Suprapubic skin (tissue), 4 donors: ENCODE data around the gene OR9A4. TPM values are rescaled to one million over a fixed set of nuclear protein-coding genes. Genes with fewer than 3 reads are reported as not detected.
"Not testable (repeated sequence)": the region's sequence is repeated elsewhere in the genome, so short reads cannot be mapped to it uniquely, and the experiment has no call there.

ENCODE experiments used
- DNase-seq, 2 donors: peaks; one replicate each; pipeline ENCODE4 v3.0.0-alpha.2; 2019; ENCODE audit warnings: low spot score in 2 of 2
- H3K27ac ChIP-seq: fragments of 200-600 bp; sonication (generic); one replicate; pipeline ENCODE4 v1.5.1; 2019
- H3K27me3 ChIP-seq: fragments of 200-600 bp; sonication (generic); one replicate; pipeline ENCODE4 v1.5.1; 2019
- H3K36me3 ChIP-seq: fragments of 200-600 bp; sonication (generic); one replicate; pipeline ENCODE4 v1.5.1; 2019
- H3K4me1 ChIP-seq: fragments of 200-600 bp; sonication (generic); one replicate; pipeline ENCODE4 v1.5.1; 2019
- H3K4me3 ChIP-seq: fragments of 200-600 bp; sonication (generic); one replicate; pipeline ENCODE4 v1.5.1; 2019; ENCODE audit warnings: mild to moderate bottlenecking
- H3K9me3 ChIP-seq: fragments of 200-600 bp; sonication (generic); one replicate; pipeline ENCODE4 v1.5.1; 2019
- CTCF ChIP-seq, 2 donors: fragments of 200-600 bp in 1 of 2; fragments of 450-650 bp in 1 of 2; sonication (generic) in 1 of 2; IDR thresholded peaks; one replicate each; pipeline ENCODE4 v1.5.1; 2016 to 2019; ENCODE audit warnings: antibody characterized with exemption in 2 of 2, mild to moderate bottlenecking in 1 of 2, moderate library complexity in 1 of 2
- EP300 ChIP-seq: sonication (generic); formaldehyde crosslinking; IDR thresholded peaks from one replicate; pipeline ENCODE4 v1.6.1; 2017; ENCODE audit warnings: antibody characterized with exemption
- POLR2A ChIP-seq, 2 donors: fragments of 450-650 bp; IDR thresholded peaks; one replicate each; pipeline ENCODE4 v1.6.1; 2017; ENCODE audit warnings: antibody characterized with exemption in 2 of 2, mild to moderate bottlenecking in 2 of 2, moderate library complexity in 2 of 2
- POLR2AphosphoS5 ChIP-seq, 3 donors: sonication (generic); formaldehyde crosslinking; IDR thresholded peaks; one replicate each; pipeline ENCODE4 v1.6.1; 2017; ENCODE audit warnings: antibody characterized with exemption in 3 of 3
- WGBS: methylation state at CpG from one replicate; pipeline ENCODE4 v1.1.5; 2018; 5-methylcytosine and 5-hydroxymethylcytosine counted together
- total RNA-seq, 4 donors: library from RNA; depleted of rRNA; stranded (reverse); fragments of >200 nt; gene quantifications; one replicate each; pipeline ENCODE4 v1.1.0, GENCODE V29; 2016

The OR9A4 gene
- total RNA-seq, 4 donors from 2014 or later = not detected

GRCh38 chr7:141891336-141891735, 24.9 kb upstream of the OR9A4 start:
- no peaks in the 10 kb centered on the region for H3K9me3 ChIP-seq
- no peaks in the 10 kb centered on the region for H3K36me3 ChIP-seq
- H3K4me1 ChIP-seq = no peaks in the 10 kb centered on the region
- H3K27ac ChIP-seq = no peak overlapping the region
- TF ChIP-seq POLR2AphosphoS5 (IDR thresholded peaks at IDR 0.05) = no peak
- TF ChIP-seq POLR2A (IDR thresholded peaks at IDR 0.05) = no peak
- TF ChIP-seq CTCF (IDR thresholded peaks at IDR 0.05) = no peak
- no peak for TF ChIP-seq EP300
- DNase-seq = no peak
- no peak overlapping the region for H3K4me3 ChIP-seq
- H3K27me3 ChIP-seq = no peaks in the 10 kb centered on the region
- 73% methylated on average over 3 of the region's 3 CpGs for WGBS

DNA sequence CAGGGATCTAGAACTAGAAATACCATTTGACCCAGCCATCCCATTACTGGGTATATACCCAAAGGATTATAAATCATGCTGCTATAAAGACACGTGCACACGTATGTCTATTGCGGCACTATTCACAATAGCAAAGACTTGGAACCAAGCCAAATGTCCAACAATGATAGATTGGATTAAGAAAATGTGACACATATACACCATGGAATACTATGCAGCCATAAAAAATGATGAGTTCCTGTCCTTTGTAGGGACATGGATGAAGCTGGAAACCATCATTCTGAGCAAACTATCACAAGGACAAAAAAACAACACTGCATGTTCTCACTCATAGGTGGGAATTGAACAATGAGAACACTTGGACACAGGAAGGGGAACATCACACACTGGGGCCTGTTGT, 16.8 kb upstream of the OR9A4 start:
- not testable (repeated sequence) for H3K27me3 ChIP-seq, H3K27ac ChIP-seq, H3K4me1 ChIP-seq, H3K36me3 ChIP-seq, DNase-seq, H3K9me3 ChIP-seq, H3K4me3 ChIP-seq
- WGBS = 97% methylated on average over 3 of the region's 3 CpGs

GRCh38 chr7:141906285-141906684, 9.9 kb upstream of the OR9A4 start:
- H3K9me3 ChIP-seq = no peaks in the 10 kb centered on the region
- no peak overlapping the region for H3K4me3 ChIP-seq
- no peak for DNase-seq
- H3K36me3 ChIP-seq = no peaks in the 10 kb centered on the region
- no peaks in the 10 kb centered on the region for H3K27me3 ChIP-seq
- TF ChIP-seq POLR2A (IDR thresholded peaks at IDR 0.05) (no peak), EP300 (no peak), CTCF (IDR thresholded peaks at IDR 0.05) (no peak), POLR2AphosphoS5 (IDR thresholded peaks at IDR 0.05) (no peak)
- WGBS = 76% methylated on average over 4 of the region's 4 CpGs
- no peaks in the 10 kb centered on the region for H3K4me1 ChIP-seq
- no peak overlapping the region for H3K27ac ChIP-seq

DNA sequence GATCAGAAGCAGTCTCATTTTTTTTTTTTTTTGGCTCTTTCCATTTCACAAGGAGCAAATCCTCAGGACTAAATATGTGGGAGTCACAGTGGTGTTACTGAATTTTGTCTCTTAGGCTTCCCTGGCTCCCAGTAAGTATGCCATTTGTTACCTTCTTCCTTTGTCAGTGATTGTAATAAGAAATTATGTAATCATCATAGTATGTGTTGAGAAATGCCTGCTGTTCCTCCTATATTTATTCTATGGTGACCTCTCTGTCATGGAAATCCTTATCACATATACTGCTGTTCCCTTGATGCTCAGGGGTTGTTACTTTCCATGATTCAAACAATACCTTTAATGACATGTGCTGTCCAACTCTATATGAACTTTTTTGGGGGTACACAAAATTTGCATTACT, 4.8 kb upstream of the OR9A4 start:
- Histone ChIP-seq H3K4me3 (no peak overlapping the region), H3K9me3 (no peaks in the 10 kb centered on the region), H3K27ac (no peak overlapping the region), H3K4me1 (no peaks in the 10 kb centered on the region), H3K36me3 (no peaks in the 10 kb centered on the region), H3K27me3 (no peaks in the 10 kb centered on the region)
- DNase-seq = no peak
- TF ChIP-seq POLR2A (IDR thresholded peaks at IDR 0.05) (no peak), EP300 (no peak), CTCF (IDR thresholded peaks at IDR 0.05) (no peak)

- no peaks in the 10 kb centered on the region for H3K9me3 ChIP-seq
- H3K27me3 ChIP-seq = no peaks in the 10 kb centered on the region
- no peaks in the 10 kb centered on the region for H3K36me3 ChIP-seq
- H3K4me1 ChIP-seq = no peaks in the 10 kb centered on the region
- no peak overlapping the region for H3K27ac ChIP-seq
- H3K4me3 ChIP-seq = no peak overlapping the region
- WGBS = 47% methylated on average over 2 of the region's 2 CpGs
- no peak for TF ChIP-seq CTCF (IDR thresholded peaks at IDR 0.05)
- no peak for TF ChIP-seq POLR2A (IDR thresholded peaks at IDR 0.05)
- TF ChIP-seq EP300 = no peak
- TF ChIP-seq POLR2AphosphoS5 (IDR thresholded peaks at IDR 0.05) = no peak
- DNase-seq = no peak
Observed at GRCh38 chr7:141915565-141915964, 634 bp upstream of the OR9A4 start.

GRCh38 chr7:141920281-141920680, 4.1 kb downstream of the OR9A4 start:
- 71% methylated on average over 1 of the region's 1 CpG for WGBS
- no peak for TF ChIP-seq EP300
- no peak for TF ChIP-seq CTCF (IDR thresholded peaks at IDR 0.05)
- TF ChIP-seq POLR2A (IDR thresholded peaks at IDR 0.05) = no peak
- no peak for TF ChIP-seq POLR2AphosphoS5 (IDR thresholded peaks at IDR 0.05)

More at GRCh38 chr7:141920281-141920680, 4.1 kb downstream of the OR9A4 start:
- no peaks in the 10 kb centered on the region for H3K36me3 ChIP-seq
- H3K9me3 ChIP-seq = no peaks in the 10 kb centered on the region
- H3K27me3 ChIP-seq = no peaks in the 10 kb centered on the region
- DNase-seq = no peak
- no peaks in the 10 kb centered on the region for H3K4me1 ChIP-seq
- H3K4me3 ChIP-seq = no peak overlapping the region
- H3K27ac ChIP-seq = no peak overlapping the region
